CD8-positive, alpha-beta memory T cell (primary cell): ENCODE data around the gene TH. TPM values are rescaled to one million over a fixed set of nuclear protein-coding genes. Genes with fewer than 3 reads are reported as not detected.
A peak's percentile ranks its signal among the peaks of the same experiment; 100 is the strongest.
"Not testable (repeated sequence)": the region's sequence is repeated elsewhere in the genome, so short reads cannot be mapped to it uniquely, and the experiment has no call there.

ENCODE experiments used
- CTCF ChIA-PET: fragments of 350-600 bp; sonication (Branson Sonifier 250); formaldehyde crosslinking; loops from one replicate; lab custom pipeline; 2021; ENCODE audit warnings: antibody characterized with exemption; lab: Charles Lee
- POLR2A ChIA-PET: fragments of 350-600 bp; sonication (Branson Sonifier 250); formaldehyde crosslinking; loops from one replicate; lab custom pipeline; 2021; ENCODE audit warnings: antibody characterized with exemption; lab: Charles Lee
- DNase-seq, 5 donors: peaks; one replicate each; pipeline versions ENCODE4 v3.0.0 to v3.0.0-alpha.2; 2020 to 2022; ENCODE audit warnings: mixed read lengths in 1 of 5
- H3K27ac ChIP-seq: one replicate; pipeline ENCODE4 v1.7.0; 2013; ENCODE audit warnings: low read depth, mild to moderate bottlenecking, low read length, moderate library complexity
- H3K27me3 ChIP-seq: 2 replicates; pipeline ENCODE4 v1.7.0; 2013; ENCODE audit warnings: low read length, mild to moderate bottlenecking; ENCODE audit not compliant: insufficient read depth, poor library complexity, severe bottlenecking
- H3K36me3 ChIP-seq: 2 replicates; pipeline ENCODE4 v1.7.0; 2013; ENCODE audit warnings: mild to moderate bottlenecking, low read length, moderate library complexity; ENCODE audit not compliant: insufficient read depth
- H3K4me1 ChIP-seq: 2 replicates; pipeline ENCODE4 v1.7.0; 2013; ENCODE audit warnings: mild to moderate bottlenecking, low read length, moderate library complexity; ENCODE audit not compliant: insufficient read depth
- H3K4me3 ChIP-seq: 2 replicates; pipeline ENCODE4 v1.7.0; 2013; ENCODE audit warnings: mild to moderate bottlenecking, low read length
- H3K9me3 ChIP-seq: 2 replicates; pipeline ENCODE4 v1.7.0; 2013; ENCODE audit warnings: mild to moderate bottlenecking, low read length
- H3K27ac Mint-ChIP-seq, 8 donors: one replicate each; pipeline ENCODE4 v1.8.0; 2020 to 2021; ENCODE audit warnings: mixed read lengths in 8 of 8, mild to moderate bottlenecking in 6 of 8, inconsistent platforms in 3 of 8, moderate library complexity in 3 of 8
- H3K27me3 Mint-ChIP-seq, 2 donors: one replicate each; pipeline ENCODE4 v1.8.0; 2020 to 2021; ENCODE audit warnings: mixed read lengths in 2 of 2, mild to moderate bottlenecking in 1 of 2, moderate library complexity in 1 of 2
- H3K36me3 Mint-ChIP-seq, 3 donors: one replicate each; pipeline ENCODE4 v1.8.0; 2020 to 2021; ENCODE audit warnings: mixed read lengths in 3 of 3, inconsistent platforms in 1 of 3, mild to moderate bottlenecking in 1 of 3
- H3K4me1 Mint-ChIP-seq, 3 donors: one replicate each; pipeline ENCODE4 v1.8.0; 2020 to 2021; ENCODE audit warnings: mixed read lengths in 3 of 3, inconsistent platforms in 1 of 3, mild to moderate bottlenecking in 1 of 3
- H3K4me3 Mint-ChIP-seq, 7 donors: one replicate each; pipeline ENCODE4 v1.8.0; 2020 to 2021; ENCODE audit warnings: mixed read lengths in 7 of 7, mild to moderate bottlenecking in 6 of 7, moderate library complexity in 4 of 7, inconsistent platforms in 2 of 7
- H3K9me3 Mint-ChIP-seq, 5 donors: one replicate each; pipeline ENCODE4 v1.8.0; 2020 to 2022; ENCODE audit warnings: mixed read lengths in 5 of 5, mild to moderate bottlenecking in 3 of 5, moderate library complexity in 2 of 5, inconsistent platforms in 1 of 5
- polyA plus RNA-seq: library from polyadenylated mRNA; unstranded; fragments of 300-500 nt; fragmentation: Illumina TruSeq; gene quantifications from one replicate; pipeline ENCODE4 v1.2.3, GENCODE V29; 2021
- total RNA-seq, 2 experiments: library from RNA; stranded (reverse); gene quantifications; one replicate each; pipeline ENCODE4 v1.2.3, GENCODE V29; 2021

TH gene
- total and polyA plus RNA-seq, 3 experiments from 2014 or later, result not detected

- H3K36me3 ChIP-seq, result no peaks in the 10 kb centered on the region
- no peaks in the 10 kb centered on the region for H3K9me3 ChIP-seq
- H3K4me1 ChIP-seq, result peaks cover 6% of the 10 kb centered on the region
- DNase-seq, result peak; percentile 59 to 79 (median 62)
- no peak overlapping the region for H3K4me3 ChIP-seq
- Mint-ChIP-seq H3K4me3 (peak overlapping the region in 1 of 7 donors; percentile 24), H3K36me3 (no peaks in the 10 kb centered on the region), H3K27me3 (peaks cover 0 to 3% of the 10 kb centered on the region in 2 donors), H3K9me3 (peaks cover 0 to 3% (median 0%) of the 10 kb centered on the region in 5 donors), H3K27ac (peak overlapping the region in 2 of 8 donors; percentile 5 to 63), H3K4me1 (peaks cover 7 to 13% (median 12%) of the 10 kb centered on the region in 3 donors)
- H3K27ac ChIP-seq, result no peak overlapping the region
- CTCF ChIA-PET, result interaction anchor here (0.9 to 5.4 kb wide), 7 partner anchors 10 to 229 kb away, joined by 3 to 58 read pairs (median 4); no protein-coding TSS in a partner anchor
- POLR2A ChIA-PET, result no interaction called here
- H3K27me3 ChIP-seq, result peaks cover 7% of the 10 kb centered on the region
Observed at GRCh38 chr11:2196970-2197770, 25.6 kb upstream of the TH start.

GRCh38 chr11:2195756-2196088 is 24.1 kb upstream of the TH start:
- ChIA-PET CTCF (interaction anchor here (1.4 to 5.0 kb wide), 2 partner anchors 55 to 225 kb away, joined by 3 to 38 read pairs; no protein-coding TSS in a partner anchor), POLR2A (no interaction called here)
- no peaks in the 10 kb centered on the region for H3K9me3 ChIP-seq
- peaks cover 6% of the 10 kb centered on the region for H3K4me1 ChIP-seq
- H3K4me3 ChIP-seq, result no peak overlapping the region
- H3K36me3 ChIP-seq, result no peaks in the 10 kb centered on the region
- H3K4me3 Mint-ChIP-seq, result no peak overlapping the region
- no peak overlapping the region for H3K27ac ChIP-seq
- no peak for DNase-seq
- peaks cover 7% of the 10 kb centered on the region for H3K27me3 ChIP-seq
- H3K9me3 Mint-ChIP-seq, result peaks cover 0 to 1% (median 0%) of the 10 kb centered on the region in 5 donors
- no peaks in the 10 kb centered on the region for H3K36me3 Mint-ChIP-seq
- H3K27me3 Mint-ChIP-seq, result peaks cover 5 to 6% of the 10 kb centered on the region in 2 donors
- no peak overlapping the region for H3K27ac Mint-ChIP-seq
- peaks cover 7 to 13% (median 12%) of the 10 kb centered on the region in 3 donors for H3K4me1 Mint-ChIP-seq

- Mint-ChIP-seq H3K9me3 (no peaks in the 10 kb centered on the region), H3K27ac (no peak overlapping the region), H3K36me3 (no peaks in the 10 kb centered on the region), H3K4me3 (no peak overlapping the region), H3K27me3 (peaks cover 4 to 10% of the 10 kb centered on the region in 2 donors), H3K4me1 (peaks cover 7 to 13% (median 12%) of the 10 kb centered on the region in 3 donors)
- Histone ChIP-seq H3K4me3 (no peak overlapping the region), H3K27me3 (peaks cover 7% of the 10 kb centered on the region), H3K4me1 (peaks cover 6% of the 10 kb centered on the region), H3K36me3 (no peaks in the 10 kb centered on the region), H3K27ac (no peak overlapping the region), H3K9me3 (no peaks in the 10 kb centered on the region)
- peak; percentile 24 to 61 (median 39) for DNase-seq
- ChIA-PET CTCF (interaction anchor here (0.7 to 5.0 kb wide), 13 partner anchors 9 to 337 kb away, joined by 3 to 38 read pairs (median 3); partner anchors contain the start of gene TSSC4), POLR2A (no interaction called here)
Observed at GRCh38 chr11:2194877-2195755, 23.5 kb upstream of the TH start.

GRCh38 chr11:2193888-2194595 is 22.4 kb upstream of the TH start:
- H3K27me3 ChIP-seq, H3K4me1 ChIP-seq, H3K36me3 ChIP-seq, H3K27ac ChIP-seq, POLR2A ChIA-PET, H3K36me3 Mint-ChIP-seq, H3K4me3 Mint-ChIP-seq, H3K27ac Mint-ChIP-seq, H3K9me3 ChIP-seq, H3K4me3 ChIP-seq, H3K9me3 Mint-ChIP-seq, DNase-seq: not testable (repeated sequence)
- peaks cover 7 to 15% of the 10 kb centered on the region in 2 donors for H3K27me3 Mint-ChIP-seq
- CTCF ChIA-PET, result interaction anchor here (0.6 to 5.0 kb wide), 14 partner anchors 8 to 338 kb away, joined by 3 to 38 read pairs (median 3); partner anchors contain the start of gene TSSC4
- peaks cover 7 to 13% (median 12%) of the 10 kb centered on the region in 3 donors for H3K4me1 Mint-ChIP-seq

GRCh38 chr11:2193099-2193887 is 21.7 kb upstream of the TH start:
- peaks cover 7 to 13% (median 12%) of the 10 kb centered on the region in 3 donors for H3K4me1 Mint-ChIP-seq
- DNase-seq, result no peak
- Histone ChIP-seq H3K27me3 (peaks cover 7% of the 10 kb centered on the region), H3K27ac (no peak overlapping the region), H3K4me3 (no peak overlapping the region), H3K36me3 (no peaks in the 10 kb centered on the region), H3K4me1 (peaks cover 6% of the 10 kb centered on the region), H3K9me3 (no peaks in the 10 kb centered on the region)
- H3K4me3 Mint-ChIP-seq, result no peak overlapping the region
- H3K27ac Mint-ChIP-seq, result no peak overlapping the region
- no peaks in the 10 kb centered on the region for H3K36me3 Mint-ChIP-seq
- POLR2A ChIA-PET, result no interaction called here
- CTCF ChIA-PET, result interaction anchor here (1.5 to 5.0 kb wide), 4 partner anchors 111 to 230 kb away, joined by 4 to 38 read pairs (median 6); no protein-coding TSS in a partner anchor
- H3K9me3 Mint-ChIP-seq, result no peaks in the 10 kb centered on the region
- peaks cover 7 to 21% of the 10 kb centered on the region in 2 donors for H3K27me3 Mint-ChIP-seq

- H3K9me3 ChIP-seq, result no peaks in the 10 kb centered on the region
- no peaks in the 10 kb centered on the region for H3K36me3 ChIP-seq
- Mint-ChIP-seq H3K9me3 (no peaks in the 10 kb centered on the region), H3K36me3 (no peaks in the 10 kb centered on the region), H3K4me3 (no peak overlapping the region), H3K27ac (no peak overlapping the region), H3K27me3 (peaks cover 7 to 21% of the 10 kb centered on the region in 2 donors), H3K4me1 (peaks cover 7 to 13% (median 12%) of the 10 kb centered on the region in 3 donors)
- peaks cover 6% of the 10 kb centered on the region for H3K4me1 ChIP-seq
- no peak overlapping the region for H3K4me3 ChIP-seq
- ChIA-PET POLR2A (no interaction called here), CTCF (interaction anchor here (1.7 to 5.0 kb wide), 2 partner anchors 112 to 228 kb away, joined by 6 to 38 read pairs; no protein-coding TSS in a partner anchor)
- peaks cover 7% of the 10 kb centered on the region for H3K27me3 ChIP-seq
- H3K27ac ChIP-seq, result no peak overlapping the region
- DNase-seq, result no peak
Observed at GRCh38 chr11:2192435-2192834, 20.8 kb upstream of the TH start.

GRCh38 chr11:2191883-2192282 is 20.3 kb upstream of the TH start:
- no peak for DNase-seq
- H3K4me3 Mint-ChIP-seq, result no peak overlapping the region
- Histone ChIP-seq H3K27me3 (peaks cover 7% of the 10 kb centered on the region), H3K4me3 (no peak overlapping the region), H3K4me1 (peaks cover 6% of the 10 kb centered on the region), H3K36me3 (no peaks in the 10 kb centered on the region), H3K9me3 (no peaks in the 10 kb centered on the region), H3K27ac (no peak overlapping the region)
- H3K36me3 Mint-ChIP-seq, result no peaks in the 10 kb centered on the region
- no peaks in the 10 kb centered on the region for H3K9me3 Mint-ChIP-seq
- peaks cover 4 to 9% (median 9%) of the 10 kb centered on the region in 3 donors for H3K4me1 Mint-ChIP-seq
- CTCF ChIA-PET, result interaction anchor here (1.7 to 5.0 kb wide), 2 partner anchors 113 to 228 kb away, joined by 6 to 38 read pairs; no protein-coding TSS in a partner anchor
- no peak overlapping the region for H3K27ac Mint-ChIP-seq
- H3K27me3 Mint-ChIP-seq, result peaks cover 7 to 21% of the 10 kb centered on the region in 2 donors
- POLR2A ChIA-PET, result no interaction called here
